Sigmoid colon (tissue), 3 donors: ENCODE results near the gene NPHP1.
"Not testable (repeated sequence)": the region's sequence is repeated elsewhere in the genome, so short reads cannot be mapped to it uniquely, and the experiment has no call there.

ENCODE experiments used
- POLR2A ChIP-seq, 2 donors: fragments of 450-650 bp; IDR thresholded peaks; one replicate each; pipeline ENCODE4 v1.6.1; 2016; ENCODE audit warnings: antibody characterized with exemption in 2 of 2, mild to moderate bottlenecking in 2 of 2, moderate library complexity in 2 of 2
- TF ChIP-seq, protein P1 (sequence below), 4 experiments: fragments of 450-650 bp in 3 of 4; fragments of 200-600 bp in 1 of 4; IDR thresholded peaks; one replicate each; pipeline ENCODE4 v1.5.1; 2016 to 2019; ENCODE audit warnings: antibody characterized with exemption in 4 of 4, mild to moderate bottlenecking in 3 of 4, moderate library complexity in 2 of 4

DNA sequence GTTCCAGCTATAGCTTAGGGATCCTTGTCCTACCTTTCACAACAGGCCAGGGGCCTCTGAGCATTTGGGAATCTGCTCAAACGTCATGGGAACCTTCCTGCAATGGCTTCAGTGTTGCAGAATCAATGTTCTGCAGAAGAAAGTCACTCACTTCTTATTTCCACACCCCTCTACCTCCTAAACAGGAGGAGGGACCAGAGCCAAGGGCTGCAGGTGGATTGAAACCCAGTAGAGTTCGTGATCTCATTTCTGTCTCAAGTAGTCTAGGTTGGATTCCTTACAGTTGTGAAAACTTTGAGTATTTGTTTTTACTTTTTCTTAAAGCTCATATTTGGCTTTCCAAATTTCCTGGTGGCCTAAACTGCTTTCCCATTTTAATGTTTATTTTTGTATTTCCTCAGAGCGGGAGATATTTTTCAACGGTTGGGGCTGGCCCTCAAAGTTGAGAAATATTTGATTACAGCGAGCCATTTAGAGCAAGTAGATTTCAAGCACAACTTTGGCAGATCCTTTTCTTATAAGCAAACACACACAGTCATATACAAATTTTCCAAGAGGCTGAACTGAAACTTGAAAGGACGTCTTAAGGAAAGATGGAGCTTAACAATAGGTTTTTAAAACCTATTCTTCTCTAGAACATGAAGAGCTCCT lies 109.8 kb downstream of the NPHP1 start:
- TF ChIP-seq, protein P1, sequence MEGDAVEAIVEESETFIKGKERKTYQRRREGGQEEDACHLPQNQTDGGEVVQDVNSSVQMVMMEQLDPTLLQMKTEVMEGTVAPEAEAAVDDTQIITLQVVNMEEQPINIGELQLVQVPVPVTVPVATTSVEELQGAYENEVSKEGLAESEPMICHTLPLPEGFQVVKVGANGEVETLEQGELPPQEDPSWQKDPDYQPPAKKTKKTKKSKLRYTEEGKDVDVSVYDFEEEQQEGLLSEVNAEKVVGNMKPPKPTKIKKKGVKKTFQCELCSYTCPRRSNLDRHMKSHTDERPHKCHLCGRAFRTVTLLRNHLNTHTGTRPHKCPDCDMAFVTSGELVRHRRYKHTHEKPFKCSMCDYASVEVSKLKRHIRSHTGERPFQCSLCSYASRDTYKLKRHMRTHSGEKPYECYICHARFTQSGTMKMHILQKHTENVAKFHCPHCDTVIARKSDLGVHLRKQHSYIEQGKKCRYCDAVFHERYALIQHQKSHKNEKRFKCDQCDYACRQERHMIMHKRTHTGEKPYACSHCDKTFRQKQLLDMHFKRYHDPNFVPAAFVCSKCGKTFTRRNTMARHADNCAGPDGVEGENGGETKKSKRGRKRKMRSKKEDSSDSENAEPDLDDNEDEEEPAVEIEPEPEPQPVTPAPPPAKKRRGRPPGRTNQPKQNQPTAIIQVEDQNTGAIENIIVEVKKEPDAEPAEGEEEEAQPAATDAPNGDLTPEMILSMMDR (IDR thresholded peaks at IDR 0.05), result not testable (repeated sequence)
- TF ChIP-seq POLR2A (IDR thresholded peaks at IDR 0.05), result not testable (repeated sequence)
